Adipocyte (in vitro differentiated cells): ENCODE measurements around the gene SLIT3.

ENCODE experiments used
- DNase-seq: peaks from one replicate; pipeline ENCODE4 v3.0.0-alpha.2; 2015; ENCODE audit warnings: low read depth
- H3K27me3 ChIP-seq: replicated peaks from 2 replicates; pipeline ENCODE4 v1.7.0; 2013; ENCODE audit warnings: mild to moderate bottlenecking, low read length, moderate library complexity; ENCODE audit not compliant: control insufficient read depth, insufficient read depth
- H3K36me3 ChIP-seq: 2 replicates; pipeline ENCODE4 v1.7.0; 2013; ENCODE audit warnings: low read length, mild to moderate bottlenecking, moderate library complexity; ENCODE audit not compliant: control insufficient read depth, insufficient read depth, severe bottlenecking
- H3K4me1 ChIP-seq: 2 replicates; pipeline ENCODE4 v1.7.0; 2013; ENCODE audit warnings: mild to moderate bottlenecking, low read length, moderate library complexity; ENCODE audit not compliant: control insufficient read depth, insufficient read depth
- H3K4me3 ChIP-seq: 2 replicates; pipeline ENCODE4 v1.7.0; 2013; ENCODE audit warnings: mild to moderate bottlenecking, low read length, moderate library complexity
- H3K9ac ChIP-seq: 2 replicates; pipeline ENCODE4 v1.7.0; 2013; ENCODE audit warnings: mild to moderate bottlenecking, low read length, moderate library complexity
- H3K9me3 ChIP-seq: 2 replicates; pipeline ENCODE4 v1.7.0; 2013; ENCODE audit warnings: mild to moderate bottlenecking, low read length, moderate library complexity; ENCODE audit not compliant: control insufficient read depth

Gene SLIT3

GRCh38 chr5:169192536-169192935 lies 108.4 kb downstream of the SLIT3 start:
- Histone ChIP-seq H3K27me3 (no peaks in the 10 kb centered on the region), H3K4me3 (no peak overlapping the region), H3K4me1 (peaks cover 42% of the 10 kb centered on the region), H3K9ac (no peak overlapping the region), H3K9me3 (no peaks in the 10 kb centered on the region), H3K36me3 (peaks cover 32% of the 10 kb centered on the region)
- no peak for DNase-seq

GRCh38 chr5:169190849-169191248 lies 110.1 kb downstream of the SLIT3 start:
- peaks cover 32% of the 10 kb centered on the region for H3K36me3 ChIP-seq
- no peak overlapping the region for H3K4me3 ChIP-seq
- H3K9ac ChIP-seq, result peak overlapping the region; percentile 5
- peaks cover 31% of the 10 kb centered on the region for H3K4me1 ChIP-seq
- no peaks in the 10 kb centered on the region for H3K27me3 ChIP-seq
- no peaks in the 10 kb centered on the region for H3K9me3 ChIP-seq
- peak; percentile 77 for DNase-seq

GRCh38 chr5:169185626-169186025 lies 115.3 kb downstream of the SLIT3 start:
- H3K9me3 ChIP-seq, result no peaks in the 10 kb centered on the region
- peaks cover 24% of the 10 kb centered on the region for H3K4me1 ChIP-seq
- H3K4me3 ChIP-seq, result no peak overlapping the region
- H3K9ac ChIP-seq, result no peak overlapping the region
- peaks cover 5% of the 10 kb centered on the region for H3K36me3 ChIP-seq
- H3K27me3 ChIP-seq, result no peaks in the 10 kb centered on the region
- DNase-seq, result peak; percentile 36

GRCh38 chr5:169183576-169183975 lies 117.4 kb downstream of the SLIT3 start:
- H3K27me3 ChIP-seq, result no peaks in the 10 kb centered on the region
- peaks cover 19% of the 10 kb centered on the region for H3K4me1 ChIP-seq
- no peaks in the 10 kb centered on the region for H3K36me3 ChIP-seq
- H3K4me3 ChIP-seq, result no peak overlapping the region
- no peaks in the 10 kb centered on the region for H3K9me3 ChIP-seq
- H3K9ac ChIP-seq, result no peak overlapping the region
- peak; percentile 85 for DNase-seq

- no peaks in the 10 kb centered on the region for H3K27me3 ChIP-seq
- peaks cover 19% of the 10 kb centered on the region for H3K4me1 ChIP-seq
- no peak for DNase-seq
- no peak overlapping the region for H3K9ac ChIP-seq
- H3K4me3 ChIP-seq, result no peak overlapping the region
- H3K9me3 ChIP-seq, result no peaks in the 10 kb centered on the region
- H3K36me3 ChIP-seq, result peaks cover under 1% of the 10 kb centered on the region
Measured at GRCh38 chr5:169182797-169183196, 118.1 kb downstream of the SLIT3 start.

- H3K9ac ChIP-seq, result no peak overlapping the region
Measured at GRCh38 chr5:169181814-169182213, 119.1 kb downstream of the SLIT3 start.

DNA sequence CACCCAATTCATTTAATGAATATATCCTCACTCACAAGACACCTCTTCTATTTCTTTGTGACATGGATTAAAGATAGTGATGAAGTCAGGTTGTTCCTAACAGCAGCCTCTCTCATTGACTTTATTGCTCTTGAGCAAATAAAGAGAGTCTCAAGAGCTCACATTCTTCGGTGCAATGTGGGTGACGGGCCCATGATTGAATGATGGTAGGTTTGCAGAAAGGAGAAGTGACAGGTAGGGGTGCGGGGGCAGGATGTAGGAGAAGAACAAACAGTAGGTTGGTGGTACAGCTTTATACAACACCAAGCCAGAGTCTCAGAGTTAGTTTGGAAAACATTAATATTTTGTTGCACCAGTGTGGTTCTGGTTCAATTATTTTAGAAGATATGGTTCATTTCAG lies 122.2 kb downstream of the SLIT3 start:
- no peak overlapping the region for H3K4me3 ChIP-seq
- H3K27me3 ChIP-seq, result no peaks in the 10 kb centered on the region
- peaks cover 23% of the 10 kb centered on the region for H3K4me1 ChIP-seq
- H3K9me3 ChIP-seq, result no peaks in the 10 kb centered on the region
- peaks cover 23% of the 10 kb centered on the region for H3K36me3 ChIP-seq
- no peak overlapping the region for H3K9ac ChIP-seq
- no peak for DNase-seq

More at GRCh38 chr5:169181814-169182213, 119.1 kb downstream of the SLIT3 start:
- Histone ChIP-seq H3K4me3 (no peak overlapping the region), H3K36me3 (peaks cover 10% of the 10 kb centered on the region), H3K4me1 (peaks cover 19% of the 10 kb centered on the region), H3K9me3 (no peaks in the 10 kb centered on the region), H3K27me3 (no peaks in the 10 kb centered on the region)
- DNase-seq, result peak; percentile 52

DNA sequence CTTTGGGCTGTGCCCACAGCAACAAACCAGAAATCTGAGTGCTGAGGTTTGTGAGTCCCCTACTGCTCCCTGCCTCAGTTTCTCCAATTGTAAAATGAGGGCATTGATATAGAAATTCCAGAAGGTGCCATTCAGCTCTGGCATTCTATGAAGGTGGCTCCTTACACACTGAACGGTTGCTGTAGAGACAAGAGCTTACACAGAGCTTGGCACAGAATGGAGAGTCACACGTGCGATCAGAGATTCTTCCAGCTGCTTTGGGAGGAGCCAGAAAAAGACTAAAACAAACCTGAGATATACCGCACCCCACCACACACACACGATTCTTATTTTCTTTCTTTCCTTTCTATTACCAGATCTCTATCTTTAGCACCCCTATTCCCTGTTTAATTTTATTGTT lies 122.7 kb downstream of the SLIT3 start:
- no peaks in the 10 kb centered on the region for H3K27me3 ChIP-seq
- H3K9ac ChIP-seq, result no peak overlapping the region
- H3K9me3 ChIP-seq, result no peaks in the 10 kb centered on the region
- DNase-seq, result no peak
- peaks cover 23% of the 10 kb centered on the region for H3K36me3 ChIP-seq
- H3K4me1 ChIP-seq, result peaks cover 24% of the 10 kb centered on the region
- no peak overlapping the region for H3K4me3 ChIP-seq

- Histone ChIP-seq H3K36me3 (peaks cover 23% of the 10 kb centered on the region), H3K9me3 (no peaks in the 10 kb centered on the region), H3K27me3 (no peaks in the 10 kb centered on the region), H3K9ac (no peak overlapping the region), H3K4me3 (no peak overlapping the region), H3K4me1 (peaks cover 22% of the 10 kb centered on the region)
- DNase-seq, result no peak
Measured at GRCh38 chr5:169176709-169177694, 123.9 kb downstream of the SLIT3 start.

DNA sequence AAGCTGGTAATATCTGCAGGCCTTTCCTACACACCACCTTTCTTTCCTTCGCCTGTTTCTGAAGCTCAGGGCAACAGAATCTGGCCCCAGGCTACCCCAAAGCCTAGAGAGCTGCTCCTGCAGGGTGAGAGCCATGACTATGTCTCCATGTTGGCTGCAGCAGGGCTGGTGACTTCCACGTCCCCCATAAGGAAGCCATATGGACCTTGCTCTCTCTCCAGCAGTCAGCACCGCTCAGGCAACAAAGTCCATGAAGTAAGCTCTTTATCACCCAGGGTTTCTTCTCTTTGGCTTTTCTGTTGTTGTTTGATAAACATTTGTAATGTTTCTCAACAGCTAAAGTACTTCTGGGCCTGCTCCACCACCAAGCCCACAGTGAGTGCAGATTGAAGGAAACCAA lies 125.2 kb downstream of the SLIT3 start:
- H3K9ac ChIP-seq, result no peak overlapping the region
- no peaks in the 10 kb centered on the region for H3K27me3 ChIP-seq
- DNase-seq, result no peak
- H3K36me3 ChIP-seq, result peaks cover 23% of the 10 kb centered on the region
- no peaks in the 10 kb centered on the region for H3K9me3 ChIP-seq
- H3K4me3 ChIP-seq, result no peak overlapping the region
- H3K4me1 ChIP-seq, result peaks cover 33% of the 10 kb centered on the region

DNA sequence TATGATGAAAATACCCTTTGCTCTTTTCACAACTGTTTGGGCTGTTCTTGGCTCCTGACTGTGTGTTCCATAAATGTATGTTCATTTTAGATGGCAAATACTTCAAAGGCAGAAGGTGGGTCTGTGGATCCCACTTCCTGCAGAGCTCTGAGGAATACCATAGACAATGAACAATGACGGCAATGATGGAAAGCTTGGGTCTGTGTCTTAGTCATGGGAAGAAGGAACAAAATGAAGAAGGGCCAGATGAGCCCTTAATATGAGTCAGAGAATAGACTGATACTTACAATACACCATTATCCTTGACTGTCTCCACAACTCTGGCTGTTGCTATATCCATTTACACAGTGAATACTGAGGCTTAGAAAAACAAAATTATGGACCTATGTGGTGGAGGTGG lies 126.0 kb downstream of the SLIT3 start:
- no peak for DNase-seq
- Histone ChIP-seq H3K27me3 (no peaks in the 10 kb centered on the region), H3K36me3 (peaks cover 23% of the 10 kb centered on the region), H3K4me1 (peaks cover 28% of the 10 kb centered on the region), H3K9me3 (no peaks in the 10 kb centered on the region), H3K9ac (no peak overlapping the region), H3K4me3 (no peak overlapping the region)
